Measurements from ENCODE around the gene PTGS1. TPM values are rescaled to one million over a fixed set of nuclear protein-coding genes. Genes with fewer than 3 reads are reported as not detected.

PTGS1 gene
- total and polyA plus RNA-seq, 7 donors = 0.56 to 5.6 (median 1.5) TPM

GRCh38 chr9:122379340-122379739 is 8.5 kb downstream of the PTGS1 start:
- intact Hi-C loops (cut with DNase I) = no loop called here
- Histone ChIP-seq H3K27me3 (ENCODE audit: insufficient read depth in 3 of 3, low read length in 2 of 3) (no peaks in the 10 kb centered on the region), H3K36me3 (ENCODE audit: insufficient read depth in 1 of 2, low read depth in 1 of 2) (no peaks in the 10 kb centered on the region), H3K4me3 (no peak overlapping the region), H3K27ac (no peak overlapping the region), H3K9me3 (peaks cover 4% of the 10 kb centered on the region), H3K4me1 (peaks cover 12% of the 10 kb centered on the region)
- WGBS, 3 donors = 66 to 81% (median 67%) methylated on average over 1 of the region's 1 CpG
- TF ChIP-seq CTCF (IDR thresholded peaks at IDR 0.05) = peak; percentile 19
- no peak for DNase-seq
- ATAC-seq = no peak

DNA sequence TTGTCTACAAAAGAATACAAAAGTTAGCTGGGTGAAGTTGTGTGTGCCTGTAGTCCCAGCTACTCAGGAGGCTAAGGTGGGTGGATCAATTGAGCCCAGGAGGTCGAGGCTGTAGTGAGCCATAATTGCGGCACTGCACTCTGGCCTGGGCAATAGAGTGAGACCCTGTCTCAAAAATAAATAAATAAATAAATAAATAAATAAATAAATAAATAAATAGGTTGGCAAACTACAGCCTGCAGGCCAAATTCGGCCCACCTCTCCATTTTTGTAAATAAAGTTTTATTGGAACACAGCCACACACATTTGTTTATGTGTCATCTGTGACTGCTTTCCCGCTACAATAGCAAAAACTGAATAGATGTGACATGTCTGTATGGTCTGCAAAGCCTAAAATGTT is 9.5 kb downstream of the PTGS1 start:
- DNase-seq = no peak
- 93 to 99% (median 98%) methylated on average over 4 of the region's 4 CpGs for WGBS, 3 donors

DNA sequence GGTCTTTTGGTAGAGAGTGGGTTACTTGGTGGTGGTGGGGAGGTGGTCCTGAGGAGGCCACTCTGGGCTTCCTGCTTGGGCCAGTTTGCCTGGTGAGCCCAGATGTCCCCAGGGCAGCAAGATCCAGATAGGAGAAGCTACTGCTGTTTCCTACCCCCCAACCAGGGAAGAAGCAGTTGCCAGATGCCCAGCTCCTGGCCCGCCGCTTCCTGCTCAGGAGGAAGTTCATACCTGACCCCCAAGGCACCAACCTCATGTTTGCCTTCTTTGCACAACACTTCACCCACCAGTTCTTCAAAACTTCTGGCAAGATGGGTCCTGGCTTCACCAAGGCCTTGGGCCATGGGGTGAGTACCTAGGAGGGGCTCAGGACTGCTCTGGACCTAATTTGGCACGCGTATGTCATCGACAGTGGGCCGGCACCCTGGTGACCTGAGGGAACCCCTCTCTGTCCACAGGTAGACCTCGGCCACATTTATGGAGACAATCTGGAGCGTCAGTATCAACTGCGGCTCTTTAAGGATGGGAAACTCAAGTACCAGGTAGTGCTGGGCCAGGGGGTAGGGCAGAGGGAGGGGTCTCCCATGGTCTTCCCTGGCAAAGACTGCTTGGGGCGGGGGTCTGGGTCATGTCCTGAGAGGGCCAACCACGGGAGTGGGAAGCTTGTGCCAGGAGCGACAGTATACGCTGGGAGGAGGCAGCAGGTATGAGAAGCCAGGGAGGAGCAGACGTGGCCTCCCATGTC is 10.6 kb downstream of the PTGS1 start:
- WGBS, 3 donors = 91 to 94% (median 92%) methylated on average over 14 of the region's 14 CpGs
- DNase-seq = no peak
- no peaks in the 10 kb centered on the region for H3K36me3 ChIP-seq (ENCODE audit: insufficient read depth in 1 of 2, low read depth in 1 of 2)
- peaks cover 7% of the 10 kb centered on the region for H3K4me1 ChIP-seq
- no peak overlapping the region for H3K27ac ChIP-seq
- H3K4me3 ChIP-seq = no peak overlapping the region
- peaks cover 4% of the 10 kb centered on the region for H3K9me3 ChIP-seq
- intact Hi-C loops (cut with DNase I) = no loop called here
- TF ChIP-seq CTCF (IDR thresholded peaks at IDR 0.05) = no peak
- ATAC-seq = no peak
- H3K27me3 ChIP-seq (ENCODE audit: insufficient read depth in 3 of 3, low read length in 2 of 3) = no peaks in the 10 kb centered on the region

More for the DNA sequence above, 9.5 kb downstream of the PTGS1 start:
- H3K4me1 ChIP-seq = peaks cover 9% of the 10 kb centered on the region
- ATAC-seq = no peak
- no peaks in the 10 kb centered on the region for H3K36me3 ChIP-seq (ENCODE audit: insufficient read depth in 1 of 2, low read depth in 1 of 2)
- H3K27me3 ChIP-seq (ENCODE audit: insufficient read depth in 3 of 3, low read length in 2 of 3) = no peaks in the 10 kb centered on the region
- H3K27ac ChIP-seq = no peak overlapping the region
- TF ChIP-seq CTCF (IDR thresholded peaks at IDR 0.05) = no peak
- peaks cover 4% of the 10 kb centered on the region for H3K9me3 ChIP-seq
- no peak overlapping the region for H3K4me3 ChIP-seq
- intact Hi-C loops (cut with DNase I) = no loop called here

DNA sequence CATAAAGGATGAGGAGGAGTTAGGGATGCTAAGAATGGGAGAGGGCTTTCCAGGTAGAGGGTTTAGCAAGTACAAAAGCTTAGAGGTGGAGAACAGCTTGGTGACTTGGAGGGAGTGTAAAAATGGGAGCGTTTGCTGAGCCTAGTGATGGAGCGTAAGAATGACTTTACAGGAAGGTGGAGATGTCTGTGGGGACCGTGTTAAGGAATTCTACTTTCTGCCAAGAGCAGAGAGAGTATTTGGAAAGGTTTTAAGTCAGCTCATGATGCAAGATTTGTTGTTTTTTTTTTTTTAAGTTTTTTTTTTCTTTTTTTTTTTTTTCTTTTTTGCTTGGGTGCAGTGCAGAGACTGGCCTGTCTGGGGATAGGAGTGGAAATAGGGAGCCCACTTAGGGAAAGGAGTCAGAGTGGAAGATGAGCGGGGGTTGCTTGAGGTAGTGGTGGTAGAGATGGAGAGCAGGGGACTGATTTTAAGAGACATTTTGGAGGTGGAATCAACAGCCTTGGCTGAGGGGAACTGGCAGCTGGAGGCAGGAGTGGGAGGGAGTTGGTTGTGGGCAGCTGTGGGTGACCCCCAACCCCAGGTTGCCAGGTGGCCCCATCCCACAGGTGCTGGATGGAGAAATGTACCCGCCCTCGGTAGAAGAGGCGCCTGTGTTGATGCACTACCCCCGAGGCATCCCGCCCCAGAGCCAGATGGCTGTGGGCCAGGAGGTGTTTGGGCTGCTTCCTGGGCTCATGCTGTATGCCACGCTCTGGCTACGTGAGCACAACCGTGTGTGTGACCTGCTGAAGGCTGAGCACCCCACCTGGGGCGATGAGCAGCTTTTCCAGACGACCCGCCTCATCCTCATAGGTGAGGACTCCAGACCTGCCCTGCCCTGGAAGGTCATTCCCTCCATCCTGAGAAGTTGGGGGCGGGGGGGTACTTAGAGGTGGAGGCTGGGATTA is 12.4 kb downstream of the PTGS1 start:
- H3K36me3 ChIP-seq (ENCODE audit: insufficient read depth in 1 of 2, low read depth in 1 of 2) = no peaks in the 10 kb centered on the region
- WGBS, 3 donors = 64 to 73% (median 69%) methylated on average over 16 of the region's 16 CpGs
- peaks cover 0 to 2% (median 0%) of the 10 kb centered on the region in 3 donors for H3K27me3 ChIP-seq (ENCODE audit: insufficient read depth in 3 of 3, low read length in 2 of 3)
- H3K27ac ChIP-seq = no peak overlapping the region
- intact Hi-C loops (cut with DNase I) = no loop called here
- H3K9me3 ChIP-seq = peaks cover 4% of the 10 kb centered on the region
- ATAC-seq (peak; percentile 20 to 60 (median 44)), DNase-seq (no peak)
- peaks cover 7% of the 10 kb centered on the region for H3K4me1 ChIP-seq
- no peak overlapping the region for H3K4me3 ChIP-seq
- no peak for TF ChIP-seq CTCF (IDR thresholded peaks at IDR 0.05)
